HepG2 (cell line): ENCODE results near the gene ACACB. TPM values are rescaled to one million over a fixed set of nuclear protein-coding genes. Genes with fewer than 3 reads are reported as not detected.

Experiments used
- ATAC-seq: fragments of 200-7000 bp; cut with Tn5 transposase; 3 replicates; pipeline ENCODE4 v1.9.1; 2020; ENCODE audit warnings: mild to moderate bottlenecking, moderate library complexity
- BruUV-seq: library from RNA; stranded (reverse); fragments of 400-500 nt; replicated peaks from 2 replicates; lab custom pipeline; 2021; lab: Mats Ljungman, UMichigan
- CTCF ChIA-PET: fragments of 300-600 bp; formaldehyde crosslinking; extraction: SDS; loops from one replicate; lab custom pipeline; 2021; ENCODE audit warnings: low total read pairs, inconsistent platforms, low intra/inter-chr PET ratio; lab: Yijun Ruan, JAX
- POLR2A ChIA-PET: fragments of 350-600 bp; sonication (Branson Sonifier 250); formaldehyde crosslinking; loops from one replicate; lab custom pipeline; 2020; ENCODE audit warnings: antibody characterized with exemption, inconsistent platforms; lab: Yijun Ruan, JAX
- DNase-seq: peaks from one replicate; pipeline ENCODE4 v3.0.0-alpha.2; 2015; ENCODE audit warnings: low spot score
- FAIRE-seq: peaks from 3 replicates; lab custom pipeline; 2011; peaks lifted over from hg19 to GRCh38; lab: Jason Lieb, UNC
- H2AFZ ChIP-seq: one replicate; pipeline ENCODE4 v1.6.1; 2011; ENCODE audit warnings: low read length, inconsistent platforms
- H3K27ac ChIP-seq: fragments of 300-600 bp; 3 replicates; pipeline ENCODE4 v1.8.0; 2011; ENCODE audit warnings: mixed run types, mild to moderate bottlenecking, mixed read lengths, low read length, inconsistent platforms; ENCODE audit not compliant: insufficient read depth; ENCODE audit errors: extremely low read length
- H3K27me3 ChIP-seq, 2 experiments: fragments of 200-600 bp in 1 of 2; 2 replicates in 1 of 2; 3 replicates in 1 of 2; pipeline versions ENCODE4 v1.6.0 to v1.8.0; 2011; ENCODE audit warnings: low read length in 2 of 2, mild to moderate bottlenecking in 2 of 2, moderate library complexity in 2 of 2, inconsistent platforms in 1 of 2; ENCODE audit not compliant: insufficient read depth in 2 of 2, control insufficient read depth in 1 of 2
- H3K36me3 ChIP-seq, 2 experiments: fragments of 200-600 bp in 1 of 2; replicated peaks in 1 of 2; 2 replicates in 1 of 2; 3 replicates in 1 of 2; pipeline versions ENCODE4 v1.5.1 to v1.8.0; 2011; ENCODE audit warnings: low read length in 2 of 2, inconsistent platforms in 1 of 2; ENCODE audit not compliant: insufficient read depth in 2 of 2, control insufficient read depth in 1 of 2
- H3K4me1 ChIP-seq: 2 replicates; pipeline ENCODE4 v1.5.1; 2012; ENCODE audit warnings: low read length, inconsistent platforms; ENCODE audit not compliant: insufficient read depth
- H3K4me2 ChIP-seq: 2 replicates; pipeline ENCODE4 v1.6.0; 2011; ENCODE audit warnings: low read depth, low read length, inconsistent platforms
- H3K4me3 ChIP-seq, 3 experiments: fragments of 200-600 bp in 1 of 3; sonication (generic), shearing (Covaris generic) in 1 of 3; replicated peaks in 1 of 3; 2 replicates each; pipeline ENCODE4 v1.5.1; 2011 to 2016; ENCODE audit warnings: low read length in 3 of 3, inconsistent platforms in 2 of 3, low read depth in 2 of 3, mild to moderate bottlenecking in 2 of 3, control low read depth in 1 of 3, mixed read lengths in 1 of 3; ENCODE audit not compliant: insufficient read depth in 1 of 3
- H3K79me2 ChIP-seq: one replicate; pipeline ENCODE4 v1.6.1; 2011; ENCODE audit warnings: low read length, inconsistent platforms; ENCODE audit not compliant: insufficient read depth
- H3K9ac ChIP-seq: 2 replicates; pipeline ENCODE4 v1.6.0; 2011; ENCODE audit warnings: mild to moderate bottlenecking, low read depth, low read length, inconsistent platforms; ENCODE audit not compliant: insufficient read depth
- H3K9me3 ChIP-seq: 2 replicates; pipeline ENCODE4 v1.5.1; 2012; ENCODE audit warnings: mild to moderate bottlenecking, low read length
- H4K20me1 ChIP-seq: 2 replicates; pipeline ENCODE4 v1.6.0; 2011; ENCODE audit warnings: inconsistent platforms, mild to moderate bottlenecking, low read length, moderate library complexity; ENCODE audit not compliant: insufficient read depth
- CREBL2 ChIP-seq: sonication (generic); formaldehyde crosslinking; IDR thresholded peaks from 2 replicates; pipeline ENCODE4 v1.8.1; 2023; ENCODE audit warnings: missing genetic modification reagents, mild to moderate bottlenecking, borderline replicate concordance
- JUN ChIP-seq: sonication (generic); formaldehyde crosslinking; IDR thresholded peaks from 2 replicates; pipeline ENCODE4 v1.4.0; 2020; ENCODE audit warnings: mild to moderate bottlenecking, missing genetic modification reagents
- MTF1 ChIP-seq: sonication (generic); formaldehyde crosslinking; IDR thresholded peaks from 2 replicates; pipeline ENCODE4 v1.5.0; 2020; ENCODE audit warnings: missing genetic modification reagents
- MXD1 ChIP-seq: sonication (generic); formaldehyde crosslinking; IDR thresholded peaks from 2 replicates; pipeline ENCODE4 v1.4.0; 2020; ENCODE audit warnings: mild to moderate bottlenecking, missing genetic modification reagents
- MXD4 ChIP-seq: IDR thresholded peaks from 2 replicates; pipeline ENCODE4 v1.6.1; 2016; ENCODE audit warnings: mild to moderate bottlenecking, missing biosample characterization, missing genetic modification reagents
- MXI1 ChIP-seq: IDR thresholded peaks from 3 replicates; pipeline ENCODE4 v1.6.1; 2012; ENCODE audit warnings: low read depth, low read length, inconsistent platforms, borderline replicate concordance
- RELA ChIP-seq: sonication (generic); formaldehyde crosslinking; IDR thresholded peaks from 2 replicates; pipeline ENCODE4 v1.4.0; 2020; ENCODE audit warnings: missing genetic modification reagents
- THAP9 ChIP-seq: sonication (generic); formaldehyde crosslinking; IDR thresholded peaks from 2 replicates; pipeline ENCODE4; 2020; ENCODE audit warnings: missing genetic modification reagents, mild to moderate bottlenecking, borderline replicate concordance
- ZFY ChIP-seq: sonication (generic); formaldehyde crosslinking; IDR thresholded peaks from 2 replicates; pipeline ENCODE4 v1.4.0; 2020; ENCODE audit warnings: missing genetic modification reagents
- ZNF136 ChIP-seq: sonication (generic); formaldehyde crosslinking; IDR thresholded peaks from 2 replicates; pipeline ENCODE4 v1.8.1; 2022; ENCODE audit warnings: low read depth, mild to moderate bottlenecking, moderate library complexity, missing genetic modification reagents
- ZNF263 ChIP-seq: sonication (generic); formaldehyde crosslinking; IDR thresholded peaks from 2 replicates; pipeline ENCODE4 v1.4.0; 2020; ENCODE audit warnings: missing genetic modification reagents
- ZNF292 ChIP-seq: sonication (generic); formaldehyde crosslinking; IDR thresholded peaks from 2 replicates; pipeline ENCODE4 v1.8.1; 2022; ENCODE audit warnings: mild to moderate bottlenecking, low read depth, missing genetic modification reagents, borderline replicate concordance
- ZNF772 ChIP-seq: sonication (generic); formaldehyde crosslinking; IDR thresholded peaks from 2 replicates; pipeline ENCODE4 v1.5.0; 2020; ENCODE audit warnings: mild to moderate bottlenecking, missing genetic modification reagents
- ZNF883 ChIP-seq: sonication (generic); formaldehyde crosslinking; IDR thresholded peaks from 2 replicates; pipeline ENCODE4 v1.5.1; 2020; ENCODE audit warnings: mild to moderate bottlenecking, missing genetic modification reagents; ENCODE audit errors: not compliant biosample characterization
- WGBS: methylation state at CpG from one replicate; pipeline ENCODE4 v1.1.6; 2017; ENCODE audit warnings: low lambda C conversion rate; 5-methylcytosine and 5-hydroxymethylcytosine counted together
- in situ Hi-C: cut with HindIII; loops from 2 replicates; pipeline ENCODE4 v1.10.0; 2017; ENCODE audit warnings: low pct_unique_long_range_greater_than_20kb; ENCODE audit not compliant: extremely low pct_ligation_motif_present
- intact Hi-C: fragments of 100-400 bp; cut with micrococcal nuclease; formaldehyde crosslinking; loops from one replicate; pipeline ENCODE4 v1.10.0; 2022; ENCODE audit not compliant: unreplicated experiment
- polyA plus RNA-seq, 8 experiments: library from polyadenylated mRNA; depleted of rRNA in 3 of 8; stranded (reverse) in 7 of 8; unstranded in 1 of 8; fragments of >200 nt; fragmentation: Illumina TruSeq in 4 of 8; extraction: Trizol in 4 of 8; gene quantifications; 2 replicates each; pipeline versions ENCODE4 v1.2.1 to v1.2.3, GENCODE V29; 2011 to 2016; ENCODE audit warnings: low read depth in 4 of 8, missing spikeins in 1 of 8, mixed read lengths in 1 of 8; ENCODE audit not compliant: insufficient read depth in 1 of 8
- total RNA-seq, 5 experiments: library from RNA; depleted of rRNA; stranded (reverse); fragments of >200 nt; fragmentation: Illumina TruSeq; extraction: Trizol; gene quantifications; 2 replicates each; pipeline ENCODE4 v1.2.3, GENCODE V29; 2016; ENCODE audit warnings: low read depth in 1 of 5
- TF ChIP-seq, protein P1 (sequence below): IDR thresholded peaks from 2 replicates; pipeline ENCODE4 v1.6.1; 2016; ENCODE audit warnings: mild to moderate bottlenecking, missing biosample characterization, missing genetic modification reagents
- TF ChIP-seq, protein P2 (sequence below): sonication (generic); formaldehyde crosslinking; IDR thresholded peaks from 2 replicates; pipeline ENCODE4 v1.4.0; 2020; ENCODE audit warnings: mild to moderate bottlenecking, missing genetic modification reagents

Gene ACACB
- total and polyA plus RNA-seq, 2 of the 13 experiments (the other 11 are each of a cell fraction or from before 2014, with no cell fraction given) = 6.2 to 8.6 TPM

GRCh38 chr12:109261087-109261486 lies 144.7 kb downstream of the ACACB start (continued):
- TF ChIP-seq THAP9 (CRISPR knock-in tag) = no peak
- TF ChIP-seq RELA = no peak
- no peak for TF ChIP-seq MXD4 (CRISPR knock-in tag)
- TF ChIP-seq ZNF136 (CRISPR knock-in tag) = no peak
- no peak for TF ChIP-seq MXD1 (CRISPR knock-in tag)
- TF ChIP-seq, protein P1, sequence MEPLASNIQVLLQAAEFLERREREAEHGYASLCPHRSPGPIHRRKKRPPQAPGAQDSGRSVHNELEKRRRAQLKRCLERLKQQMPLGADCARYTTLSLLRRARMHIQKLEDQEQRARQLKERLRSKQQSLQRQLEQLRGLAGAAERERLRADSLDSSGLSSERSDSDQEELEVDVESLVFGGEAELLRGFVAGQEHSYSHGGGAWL (CRISPR knock-in tag) = no peak

DNA sequence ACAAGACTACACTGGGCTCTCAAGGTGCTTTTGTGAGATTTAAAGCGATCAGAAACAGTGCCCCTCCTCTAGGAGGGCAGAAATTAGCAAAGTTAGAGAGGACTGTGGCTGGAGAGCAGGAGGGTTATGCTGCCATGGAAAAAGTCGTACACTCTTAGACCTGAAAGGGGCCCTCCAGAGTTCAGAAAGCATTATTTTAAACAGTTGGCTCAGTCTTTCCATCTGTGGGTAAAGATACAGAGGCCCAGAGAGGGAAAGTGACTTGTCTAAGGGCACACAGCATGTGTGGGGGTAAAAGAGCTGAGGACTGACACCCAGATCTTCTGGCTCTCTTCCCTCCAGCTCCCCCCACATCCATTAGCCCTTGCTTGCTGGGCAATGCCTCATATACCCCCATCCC lies 145.6 kb downstream of the ACACB start:
- FAIRE-seq (no peak), DNase-seq (no peak), ATAC-seq (no peak)
- no peak overlapping the region for H3K9ac ChIP-seq
- no peaks in the 10 kb centered on the region for H3K9me3 ChIP-seq
- no peak overlapping the region for H2AFZ ChIP-seq
- H4K20me1 ChIP-seq = no peaks in the 10 kb centered on the region
- no peak overlapping the region for H3K4me2 ChIP-seq
- H3K4me1 ChIP-seq = no peaks in the 10 kb centered on the region
- no peak overlapping the region for H3K4me3 ChIP-seq
- H3K36me3 ChIP-seq = peaks cover 2 to 11% of the 10 kb centered on the region in 2 experiments; a peak in 4 of 5 replicates
- WGBS = 89% methylated on average over 2 of the region's 2 CpGs
- no peaks in the 10 kb centered on the region for H3K79me2 ChIP-seq
- BruUV-seq = no TSS peak
- ChIA-PET POLR2A (no interaction called here), CTCF (no interaction called here)
- in situ Hi-C loops (loop anchor here (5.0 kb wide), 1 partner anchor 125 kb away; no protein-coding TSS in a partner anchor), intact Hi-C loops (no loop called here)
- no peaks in the 10 kb centered on the region for H3K27me3 ChIP-seq
- TF ChIP-seq JUN (no peak), ZNF772 (CRISPR knock-in tag) (no peak), MXI1 (no peak), MTF1 (CRISPR knock-in tag) (no peak), CREBL2 (CRISPR knock-in tag) (no peak), ZFY (CRISPR knock-in tag) (no peak), ZNF883 (no peak), ZNF263 (CRISPR knock-in tag) (no peak), ZNF292 (no peak)
- TF ChIP-seq, protein P2, sequence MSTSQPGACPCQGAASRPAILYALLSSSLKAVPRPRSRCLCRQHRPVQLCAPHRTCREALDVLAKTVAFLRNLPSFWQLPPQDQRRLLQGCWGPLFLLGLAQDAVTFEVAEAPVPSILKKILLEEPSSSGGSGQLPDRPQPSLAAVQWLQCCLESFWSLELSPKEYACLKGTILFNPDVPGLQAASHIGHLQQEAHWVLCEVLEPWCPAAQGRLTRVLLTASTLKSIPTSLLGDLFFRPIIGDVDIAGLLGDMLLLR (CRISPR knock-in tag) = no peak
- no peak overlapping the region for H3K27ac ChIP-seq
